ENCODE measurements around the gene BBS1. TPM values are rescaled to one million over a fixed set of nuclear protein-coding genes. Genes with fewer than 3 reads are reported as not detected.
A peak's percentile ranks its signal among the peaks of the same experiment; 100 is the strongest.
"Not testable (repeated sequence)": the region's sequence is repeated elsewhere in the genome, so short reads cannot be mapped to it uniquely, and the experiment has no call there.

The BBS1 gene
- 10 to 100 TPM; 10.6 to 14.0 TPM for total RNA-seq

DNA sequence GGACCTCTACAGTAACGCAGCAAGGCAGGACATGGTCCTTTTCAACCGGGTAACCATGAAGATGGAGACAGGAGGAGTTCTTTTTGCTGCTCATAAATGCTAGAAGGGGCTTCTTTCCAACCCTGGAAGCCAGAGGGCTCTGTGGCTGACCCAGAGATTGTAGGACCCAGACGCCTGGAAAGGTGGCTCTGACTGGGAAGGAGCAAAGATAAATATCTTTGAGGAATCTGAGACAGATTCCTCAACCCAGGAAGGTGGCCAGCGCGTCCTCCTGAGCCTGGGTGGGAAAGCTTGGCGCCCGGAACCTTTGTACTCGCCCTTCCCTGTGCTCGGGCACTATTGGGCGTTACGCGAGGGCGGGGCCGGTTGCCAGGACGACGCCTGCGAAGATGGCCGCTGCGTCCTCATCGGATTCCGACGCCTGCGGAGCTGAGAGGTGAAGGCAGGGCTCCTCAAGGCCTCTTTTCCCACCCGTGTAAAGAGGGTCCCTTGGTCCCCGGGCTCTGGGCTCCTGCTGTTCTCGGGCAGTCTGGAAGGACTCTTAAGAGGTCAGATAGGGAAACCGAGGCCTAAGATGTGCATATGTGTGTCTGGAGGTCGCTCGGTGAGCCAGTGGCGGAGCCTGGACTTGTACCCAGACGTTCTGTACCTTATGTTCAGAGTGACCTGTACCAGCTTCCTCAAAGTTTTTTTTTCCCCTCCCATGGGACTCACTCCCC lies at the start of gene BBS1:
TSS of gene BBS1 (plus strand) at position 365 of the 719 bp plus-strand sequence. CDS start at position 390, 25 bp downstream.
- POLR2A ChIA-PET, result interaction anchor here (0.9 to 2.3 kb wide), 2 partner anchors 30 to 356 kb away, joined by 3 to 7 read pairs; partner anchors contain the start of gene DPP3
- H3K9me3 Mint-ChIP-seq (ENCODE audit: insufficient read depth), result no peaks in the 10 kb centered on the region

DNA sequence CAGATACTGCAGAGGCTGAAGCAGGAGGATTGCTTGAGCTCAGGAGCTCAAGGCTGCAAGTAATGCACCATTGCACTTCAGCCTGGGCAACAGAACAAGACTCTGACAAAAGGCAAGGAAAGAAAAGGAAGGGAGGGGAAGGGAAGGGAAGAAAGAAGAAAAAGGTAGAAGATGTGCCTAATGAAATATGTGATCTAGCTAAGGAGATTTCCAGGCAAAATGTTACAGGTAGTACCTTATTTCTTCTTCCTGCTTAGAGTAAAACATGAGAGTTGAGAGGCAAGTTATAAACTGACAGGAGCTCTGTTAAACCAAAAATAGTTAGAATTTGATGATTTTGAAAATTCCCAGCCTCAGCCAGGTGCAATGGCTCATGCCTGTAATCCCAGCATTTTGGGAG lies 48.4 kb upstream of the BBS1 start:
- no peak overlapping the region for H3K27ac Mint-ChIP-seq
- no peak overlapping the region for H3K4me3 Mint-ChIP-seq
- ChIA-PET POLR2A (interaction anchor here (0.6 kb wide), 1 partner anchor 176 kb away, joined by 3 read pairs; no protein-coding TSS in a partner anchor), CTCF (interaction anchor here (0.9 kb wide), 1 partner anchor 53 kb away, joined by 3 read pairs; no protein-coding TSS in a partner anchor)
- H3K9me3 Mint-ChIP-seq (ENCODE audit: insufficient read depth), result peaks cover 9% of the 10 kb centered on the region
- peaks cover 6% of the 10 kb centered on the region for H3K36me3 Mint-ChIP-seq (ENCODE audit: low read depth)
- DNase-seq (no peak), ATAC-seq (no peak)
- peaks cover 48% of the 10 kb centered on the region for H3K4me1 Mint-ChIP-seq (ENCODE audit: low read depth)
- no peaks in the 10 kb centered on the region for H3K27me3 Mint-ChIP-seq (ENCODE audit: low read depth)

More for the DNA sequence above, at the start of gene BBS1:
- DNase-seq (peak; percentile 83), ATAC-seq (peak; percentile 97)
- H3K36me3 Mint-ChIP-seq (ENCODE audit: low read depth), result peaks cover 11% of the 10 kb centered on the region
- no peaks in the 10 kb centered on the region for H3K27me3 Mint-ChIP-seq (ENCODE audit: low read depth)
- CTCF ChIA-PET, result interaction anchor here (1.2 to 2.5 kb wide), 2 partner anchors 32 to 168 kb away, joined by 4 to 7 read pairs; partner anchors contain the start of gene RBM4B
- peaks cover 25% of the 10 kb centered on the region for H3K4me1 Mint-ChIP-seq (ENCODE audit: low read depth)
- peak within 1 kb of the TSS; percentile 25 for H3K27ac Mint-ChIP-seq
- peak within 1 kb of the TSS; percentile 85 for H3K4me3 Mint-ChIP-seq

DNA sequence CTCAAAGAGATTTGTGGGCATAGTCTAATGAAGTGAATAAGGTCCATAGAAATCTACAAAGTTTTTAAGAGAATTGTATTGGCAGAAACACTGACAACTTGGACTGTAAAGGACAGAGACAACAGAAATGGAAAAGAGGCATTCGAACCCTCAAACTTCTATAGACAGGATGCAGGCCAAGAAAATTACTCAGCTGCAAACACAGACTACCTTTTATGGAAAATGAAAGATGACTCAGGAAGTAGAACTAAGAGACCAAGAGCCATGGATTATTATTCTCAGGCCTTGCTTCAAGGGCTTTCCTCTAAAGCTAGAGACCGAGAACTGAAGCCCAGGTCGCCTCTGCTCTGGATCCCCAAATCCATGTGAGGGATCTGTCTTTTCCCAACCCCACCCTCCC lies 47.5 kb upstream of the BBS1 start:
- Mint-ChIP-seq H3K4me1 (ENCODE audit: low read depth) (peaks cover 51% of the 10 kb centered on the region), H3K4me3 (no peak overlapping the region), H3K9me3 (ENCODE audit: insufficient read depth) (peaks cover 9% of the 10 kb centered on the region), H3K27me3 (ENCODE audit: low read depth) (no peaks in the 10 kb centered on the region), H3K36me3 (ENCODE audit: low read depth) (peaks cover 6% of the 10 kb centered on the region), H3K27ac (peak overlapping the region; percentile 43)
- DNase-seq (no peak), ATAC-seq (no peak)
- POLR2A ChIA-PET, result interaction anchor here (0.6 kb wide), 1 partner anchor 325 kb away, joined by 3 read pairs; no protein-coding TSS in a partner anchor
- CTCF ChIA-PET, result interaction anchor here (0.6 to 1.1 kb wide), 2 partner anchors 24 to 99 kb away, joined by 3 to 5 read pairs; partner anchors contain the start of gene MRPL11

DNA sequence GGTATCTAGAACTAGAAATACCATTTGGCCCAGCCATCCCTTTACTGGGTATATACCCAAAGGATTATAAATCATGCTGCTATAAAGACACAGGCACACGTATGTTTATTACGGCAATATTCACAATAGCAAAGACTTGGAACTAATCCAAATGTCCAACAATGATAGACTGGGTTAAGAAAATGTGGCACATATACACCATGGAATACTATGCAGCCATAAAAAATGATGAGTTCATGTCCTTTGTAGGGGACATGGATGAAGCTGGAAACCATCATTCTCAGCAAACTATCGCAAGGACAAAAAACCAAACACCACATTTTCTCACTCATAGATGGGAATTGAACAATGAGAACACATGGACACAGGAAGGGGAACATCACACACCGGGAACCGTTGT lies 46.3 kb upstream of the BBS1 start:
- POLR2A ChIA-PET; H3K4me3 Mint-ChIP-seq; DNase-seq; H3K36me3 Mint-ChIP-seq (ENCODE audit: low read depth); H3K27ac Mint-ChIP-seq; H3K9me3 Mint-ChIP-seq (ENCODE audit: insufficient read depth); ATAC-seq; H3K27me3 Mint-ChIP-seq (ENCODE audit: low read depth): not testable (repeated sequence)
- peaks cover 51% of the 10 kb centered on the region for H3K4me1 Mint-ChIP-seq (ENCODE audit: low read depth)
- CTCF ChIA-PET, result interaction anchor here (1.0 kb wide), 1 partner anchor 15 kb away, joined by 3 read pairs; no protein-coding TSS in a partner anchor

DNA sequence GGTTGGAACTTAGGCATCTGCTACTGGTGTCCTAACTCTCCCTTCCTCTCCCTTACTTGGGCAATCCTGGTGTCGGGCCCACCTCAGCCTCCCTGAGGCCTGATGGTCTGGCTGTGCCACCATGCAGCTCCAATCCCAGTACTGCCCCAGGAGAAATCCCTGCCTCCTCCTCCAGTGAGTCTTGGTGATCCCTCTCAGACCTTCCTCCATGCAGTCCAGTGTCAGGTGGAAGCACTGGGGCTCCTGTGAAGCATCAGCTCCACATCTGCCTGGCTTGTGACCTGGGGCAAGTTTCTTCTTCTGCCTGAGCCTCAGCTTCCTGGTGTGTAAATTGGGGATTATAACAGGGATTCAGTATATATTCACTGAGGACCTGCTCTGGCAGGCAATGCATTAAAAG lies 45.5 kb upstream of the BBS1 start:
- no peak overlapping the region for H3K4me3 Mint-ChIP-seq
- ATAC-seq (no peak), DNase-seq (no peak)
- H3K36me3 Mint-ChIP-seq (ENCODE audit: low read depth), result peaks cover 6% of the 10 kb centered on the region
- POLR2A ChIA-PET, result interaction anchor here (0.6 to 1.4 kb wide), 2 partner anchors 26 to 1599 kb away, joined by 3 read pairs; partner anchors contain the start of gene MRPL11
- CTCF ChIA-PET, result interaction anchor here (1.3 to 3.5 kb wide), 2 partner anchors 26 to 152 kb away, joined by 3 to 23 read pairs; partner anchors contain the start of gene MRPL11
- H3K9me3 Mint-ChIP-seq (ENCODE audit: insufficient read depth), result peaks cover 9% of the 10 kb centered on the region
- H3K27ac Mint-ChIP-seq, result no peak overlapping the region
- no peaks in the 10 kb centered on the region for H3K27me3 Mint-ChIP-seq (ENCODE audit: low read depth)
- H3K4me1 Mint-ChIP-seq (ENCODE audit: low read depth), result peaks cover 45% of the 10 kb centered on the region

DNA sequence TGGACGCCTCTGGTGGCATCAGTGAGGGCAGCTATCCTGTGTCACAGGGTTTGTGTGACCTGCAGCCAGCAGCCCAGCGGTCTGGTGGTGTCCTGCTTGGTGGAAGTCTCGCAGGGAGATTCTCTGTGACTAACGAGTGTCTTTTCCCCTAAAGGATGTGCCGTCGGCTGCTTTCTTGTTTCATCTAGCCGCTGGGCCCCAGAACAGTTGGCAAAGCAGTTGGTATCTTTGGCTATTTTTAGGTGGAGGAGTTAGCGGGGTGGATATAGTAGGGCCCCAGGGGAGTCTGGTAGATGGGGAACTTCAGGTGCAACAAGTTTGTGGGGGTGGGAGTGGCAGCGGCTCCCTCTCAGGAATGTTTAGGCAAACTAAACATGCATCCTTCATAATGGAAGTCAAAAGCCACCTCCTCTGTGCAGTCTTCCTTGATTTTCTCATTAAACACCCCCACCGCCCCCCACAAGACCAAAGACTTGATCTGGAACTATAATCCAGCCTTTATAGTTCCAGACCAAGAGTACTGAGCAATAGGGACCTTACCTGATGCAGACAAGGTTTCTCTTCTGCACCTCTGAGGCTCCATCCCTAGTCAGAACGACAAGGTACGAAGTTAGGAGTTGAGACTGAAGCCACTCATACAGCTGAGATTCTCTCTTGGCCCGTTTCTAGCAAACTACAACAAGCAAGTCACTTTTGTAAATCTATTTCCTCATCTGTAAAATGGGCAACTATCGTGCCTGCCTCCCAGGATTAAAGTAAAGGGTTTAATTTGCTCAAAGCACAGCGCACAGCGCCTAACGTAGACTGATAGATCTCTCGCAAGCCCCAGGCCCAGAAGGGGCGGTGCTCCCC lies 44.8 kb upstream of the BBS1 start:
- DNase-seq, result no peak
- H3K9me3 Mint-ChIP-seq (ENCODE audit: insufficient read depth), result peaks cover 9% of the 10 kb centered on the region
- peak overlapping the region; percentile 75 for H3K27ac Mint-ChIP-seq
- no peaks in the 10 kb centered on the region for H3K27me3 Mint-ChIP-seq (ENCODE audit: low read depth)
- ChIA-PET CTCF (interaction anchor here (1.3 to 3.5 kb wide), 6 partner anchors 15 to 153 kb away, joined by 3 to 23 read pairs (median 4); partner anchors contain the start of genes DPP3 and MRPL11), POLR2A (interaction anchor here (0.6 to 1.4 kb wide), 3 partner anchors 15 to 1600 kb away, joined by 3 to 7 read pairs (median 3); partner anchors contain the start of genes DPP3 and MRPL11)
- no peak for ATAC-seq
- peak overlapping the region; percentile 77 for H3K4me3 Mint-ChIP-seq
- H3K36me3 Mint-ChIP-seq (ENCODE audit: low read depth), result peaks cover 6% of the 10 kb centered on the region
- peaks cover 48% of the 10 kb centered on the region for H3K4me1 Mint-ChIP-seq (ENCODE audit: low read depth)

DNA sequence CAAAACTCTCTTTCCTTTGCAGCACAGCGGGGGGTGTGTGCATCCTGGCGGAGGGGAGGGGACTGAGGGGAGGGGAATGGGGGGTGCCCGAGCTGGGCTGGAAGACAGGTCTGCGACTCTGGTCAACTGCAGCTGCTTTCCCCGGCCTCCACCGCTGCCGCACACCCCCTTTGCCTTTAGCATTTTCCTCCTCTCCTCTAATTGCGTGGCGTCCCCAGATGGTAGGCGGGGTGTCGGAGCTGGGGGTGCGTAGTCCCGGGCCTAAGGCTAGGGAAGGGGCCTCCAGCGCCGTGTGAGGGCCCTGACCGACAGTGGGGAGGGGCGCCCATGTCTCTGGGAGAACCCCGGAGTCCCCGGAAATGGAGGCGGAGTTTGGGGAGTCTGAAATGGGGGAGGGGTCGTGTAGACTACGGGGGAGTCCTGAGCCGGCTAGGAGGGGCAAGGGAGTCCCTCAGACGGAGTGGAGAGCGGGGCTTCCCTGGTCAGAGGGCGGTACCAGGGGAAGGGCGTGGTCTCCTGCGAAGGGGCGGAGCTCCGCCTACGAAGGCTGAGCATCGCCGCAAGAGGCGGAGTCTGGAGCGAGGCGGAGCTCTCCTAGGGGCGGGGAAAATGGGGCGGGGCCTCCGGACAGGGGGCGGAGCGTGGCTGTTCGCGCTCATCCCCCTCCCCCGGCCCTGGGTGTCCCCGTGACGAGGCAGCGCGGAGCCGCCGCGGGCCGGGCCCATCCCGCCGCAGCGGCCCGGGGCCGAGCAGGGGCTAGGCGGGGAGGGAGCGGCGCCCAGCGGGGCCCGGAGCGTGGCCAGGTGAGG lies 44.0 kb upstream of the BBS1 start, which contains the start of gene PELI3:
TSS of gene PELI3 (plus strand) at position 681 of the 809 bp plus-strand sequence. CDS start 1,224 bp downstream, outside the sequence.
- CTCF ChIA-PET, result interaction anchor here (0.6 to 3.9 kb wide), 10 partner anchors 12 to 172 kb away, joined by 3 to 23 read pairs (median 4); partner anchors contain the start of genes DPP3, MRPL11 and RBM4
- H3K36me3 Mint-ChIP-seq (ENCODE audit: low read depth), result peaks cover 6% of the 10 kb centered on the region
- peaks cover 9% of the 10 kb centered on the region for H3K9me3 Mint-ChIP-seq (ENCODE audit: insufficient read depth)
- peak within 1 kb of the TSS; percentile 81 for H3K4me3 Mint-ChIP-seq
- ATAC-seq (peak; percentile 85), DNase-seq (peak; percentile 93)
- POLR2A ChIA-PET, result interaction anchor here (0.5 to 1.0 kb wide), 2 partner anchors 14 to 80 kb away, joined by 3 to 7 read pairs; partner anchors contain the start of gene DPP3
- peak within 1 kb of the TSS; percentile 78 for H3K27ac Mint-ChIP-seq
- H3K27me3 Mint-ChIP-seq (ENCODE audit: low read depth), result no peaks in the 10 kb centered on the region
- H3K4me1 Mint-ChIP-seq (ENCODE audit: low read depth), result peaks cover 48% of the 10 kb centered on the region

DNA sequence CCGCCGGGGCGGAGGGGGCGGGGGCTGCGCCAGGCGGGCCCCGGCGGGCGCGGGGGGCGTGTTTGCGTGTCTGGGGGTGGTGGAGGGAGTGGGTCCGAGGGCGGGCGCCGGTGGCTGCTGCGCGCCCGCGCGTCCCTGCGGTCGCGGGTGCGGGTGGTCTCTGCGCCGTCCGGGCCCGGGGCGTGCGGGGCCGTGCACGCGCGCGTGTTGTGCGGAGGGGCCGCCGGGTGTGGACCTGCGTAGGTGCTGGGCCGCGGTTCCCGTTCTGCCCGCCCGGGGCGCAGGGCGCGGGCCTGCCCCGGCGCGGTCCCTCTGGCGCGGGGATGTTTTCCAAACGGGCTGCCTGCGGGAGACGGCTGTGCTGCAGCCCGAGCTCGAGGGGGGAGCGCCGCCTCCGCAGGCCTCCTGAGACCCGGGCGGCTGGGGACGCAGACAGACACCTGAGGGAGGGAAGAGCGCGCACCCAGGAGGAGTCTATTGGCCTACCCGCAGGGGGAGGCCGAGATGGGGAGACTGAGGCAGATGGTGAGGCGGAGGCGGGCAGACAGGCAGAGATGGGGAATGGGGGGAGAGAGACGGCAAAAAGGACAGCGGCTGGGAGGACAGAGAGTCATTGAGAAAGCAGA lies 43.3 kb upstream of the BBS1 start:
- Mint-ChIP-seq H3K9me3 (ENCODE audit: insufficient read depth) (peaks cover 9% of the 10 kb centered on the region), H3K27me3 (ENCODE audit: low read depth) (no peaks in the 10 kb centered on the region), H3K36me3 (ENCODE audit: low read depth) (peaks cover 6% of the 10 kb centered on the region), H3K27ac (peak overlapping the region; percentile 78), H3K4me3 (peak overlapping the region; percentile 81), H3K4me1 (ENCODE audit: low read depth) (peaks cover 45% of the 10 kb centered on the region)
- peak; percentile 68 for ATAC-seq
- ChIA-PET CTCF (interaction anchor here (0.8 to 3.9 kb wide), 8 partner anchors 11 to 114 kb away, joined by 3 to 23 read pairs (median 4); partner anchors contain the start of genes DPP3 and MRPL11), POLR2A (interaction anchor here (0.5 kb wide), 1 partner anchor 81 kb away, joined by 3 read pairs; no protein-coding TSS in a partner anchor)
- DNase-seq, result peak; percentile 46

DNA sequence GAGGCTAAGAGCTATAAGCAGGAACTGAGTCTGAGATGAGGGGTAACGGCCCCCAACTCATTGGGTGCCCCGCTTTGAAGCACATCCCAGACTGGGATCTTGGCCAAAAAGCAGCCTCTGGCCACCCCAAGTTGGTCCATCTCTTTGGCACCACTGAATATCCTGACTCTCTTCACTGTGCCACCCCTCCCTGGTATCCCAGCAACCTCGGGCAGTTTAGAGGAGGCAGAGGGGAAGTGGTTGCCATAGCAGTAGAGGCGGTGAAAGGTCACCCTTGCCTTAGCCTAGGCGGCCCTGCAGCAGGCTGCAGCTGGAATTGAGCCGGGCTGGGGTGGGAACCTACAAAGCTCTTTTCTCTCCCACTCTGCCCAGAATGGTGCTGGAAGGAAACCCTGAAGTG lies 42.7 kb upstream of the BBS1 start:
- no peak for ATAC-seq
- Mint-ChIP-seq H3K9me3 (ENCODE audit: insufficient read depth) (peaks cover 6% of the 10 kb centered on the region), H3K27me3 (ENCODE audit: low read depth) (no peaks in the 10 kb centered on the region), H3K4me3 (peak overlapping the region; percentile 81), H3K36me3 (ENCODE audit: low read depth) (peaks cover 5% of the 10 kb centered on the region), H3K27ac (peak overlapping the region; percentile 78), H3K4me1 (ENCODE audit: low read depth) (peaks cover 39% of the 10 kb centered on the region)
- ChIA-PET POLR2A (interaction anchor here (4.5 kb wide), 1 partner anchor 12 kb away, joined by 22 read pairs; the partner anchor contains the start of gene DPP3), CTCF (interaction anchor here (1.0 to 3.9 kb wide), 3 partner anchors 11 to 68 kb away, joined by 3 to 23 read pairs (median 16); partner anchors contain the start of gene MRPL11)
- DNase-seq, result peak; percentile 46

DNA sequence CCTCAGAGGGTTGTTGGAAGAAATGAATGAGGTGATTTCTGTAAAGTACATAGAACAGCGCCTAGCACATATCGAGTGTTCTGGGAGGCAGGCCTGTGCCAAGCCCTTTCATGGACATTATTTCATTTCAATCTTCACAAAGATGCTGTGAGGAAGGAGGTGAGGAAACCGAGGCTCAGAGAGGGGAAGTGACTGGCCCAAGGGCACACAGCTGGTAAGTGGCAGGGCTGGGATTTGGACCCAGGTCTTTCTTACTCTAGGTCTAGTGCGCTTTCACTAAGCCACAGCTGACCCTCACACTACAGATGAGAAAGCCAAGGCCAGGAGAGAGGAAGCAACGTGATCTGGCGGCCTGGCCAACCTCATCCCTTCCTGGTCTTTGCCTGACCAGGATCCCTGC lies 41.7 kb upstream of the BBS1 start:
- no peak for DNase-seq
- Mint-ChIP-seq H3K27ac (no peak overlapping the region), H3K27me3 (ENCODE audit: low read depth) (no peaks in the 10 kb centered on the region), H3K36me3 (ENCODE audit: low read depth) (no peaks in the 10 kb centered on the region), H3K9me3 (ENCODE audit: insufficient read depth) (no peaks in the 10 kb centered on the region), H3K4me1 (ENCODE audit: low read depth) (peaks cover 29% of the 10 kb centered on the region), H3K4me3 (peak overlapping the region; percentile 81)
- no peak for ATAC-seq
- POLR2A ChIA-PET, result interaction anchor here (4.5 kb wide), 1 partner anchor 11 kb away, joined by 22 read pairs; the partner anchor contains the start of gene DPP3
- CTCF ChIA-PET, result interaction anchor here (0.8 to 3.9 kb wide), 7 partner anchors 9 to 194 kb away, joined by 3 to 16 read pairs (median 3); partner anchors contain the start of gene DPP3
